GM19238 (cell line): ENCODE measurements around the gene KCTD18.

ENCODE experiments used
- DNase-seq: peaks from one replicate; pipeline ENCODE4 v3.0.0; 2011; ENCODE audit warnings: low spot score; ENCODE audit not compliant: insufficient read length

Gene KCTD18

DNA sequence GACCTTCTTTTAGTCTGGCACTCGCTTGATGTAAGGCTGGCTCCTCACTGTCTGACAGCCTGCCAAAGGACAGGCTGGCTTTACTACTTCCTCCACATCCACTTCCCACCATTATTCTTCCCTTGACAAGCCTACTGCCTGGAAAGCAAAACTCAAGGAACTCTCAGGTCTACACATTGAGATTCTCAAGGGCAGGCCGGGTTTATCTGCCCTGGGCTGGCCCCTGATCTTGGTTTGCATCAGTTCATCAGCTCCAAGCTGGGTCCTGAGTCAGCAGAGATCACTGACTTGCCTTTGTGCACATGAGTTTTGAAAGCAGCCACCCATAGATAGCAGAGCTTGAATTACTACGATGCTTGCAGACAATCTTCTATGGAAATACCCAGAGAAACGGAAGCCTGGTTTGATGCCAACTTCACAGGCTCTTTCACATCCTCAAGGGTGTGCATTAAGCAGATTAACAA is 53.9 kb downstream of the KCTD18 start:
- no peak for DNase-seq

DNA sequence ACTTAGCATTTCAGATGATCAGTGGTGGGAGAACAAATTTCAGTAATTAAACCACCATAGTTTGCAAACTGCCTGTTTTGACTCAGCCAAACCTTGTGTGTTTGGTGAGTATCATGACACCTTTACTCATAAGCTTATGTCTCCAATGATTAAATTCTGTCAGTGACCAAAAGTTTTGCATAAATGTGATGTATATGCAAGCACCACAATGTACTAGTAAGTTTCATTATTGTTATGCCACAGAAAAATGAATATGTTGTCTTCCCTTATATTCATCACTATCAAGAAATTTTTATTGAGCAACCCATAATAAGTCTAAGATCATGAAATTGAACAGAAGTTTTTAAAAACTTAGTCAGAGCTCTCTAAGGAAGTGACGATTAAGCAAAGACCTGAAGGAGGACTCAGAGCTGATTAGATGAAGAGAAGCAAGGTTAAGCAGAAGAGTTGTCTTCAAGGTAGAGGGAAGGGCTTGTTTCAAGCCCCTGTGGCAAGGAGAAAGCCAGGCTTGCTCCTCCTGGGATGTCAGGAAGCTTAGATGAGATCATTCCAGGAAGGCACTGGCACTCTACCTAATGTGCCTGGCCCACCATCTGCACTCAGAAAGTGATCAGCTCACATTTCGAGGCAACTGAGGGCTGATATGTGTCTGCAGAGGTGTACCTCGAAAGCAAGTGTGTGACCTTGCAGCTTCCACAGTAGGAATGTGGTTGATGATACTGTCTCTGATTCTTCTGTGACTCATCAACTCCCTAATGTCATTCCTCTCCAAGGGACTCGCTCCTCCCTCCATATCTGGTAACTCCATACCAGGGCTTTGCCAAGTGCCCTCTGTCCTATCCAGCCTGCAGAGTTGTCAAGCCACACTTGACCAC is 54.7 kb downstream of the KCTD18 start:
- DNase-seq: no peak

GRCh38 chr2:200453853-200454534 is 55.9 kb downstream of the KCTD18 start:
- no peak for DNase-seq

DNA sequence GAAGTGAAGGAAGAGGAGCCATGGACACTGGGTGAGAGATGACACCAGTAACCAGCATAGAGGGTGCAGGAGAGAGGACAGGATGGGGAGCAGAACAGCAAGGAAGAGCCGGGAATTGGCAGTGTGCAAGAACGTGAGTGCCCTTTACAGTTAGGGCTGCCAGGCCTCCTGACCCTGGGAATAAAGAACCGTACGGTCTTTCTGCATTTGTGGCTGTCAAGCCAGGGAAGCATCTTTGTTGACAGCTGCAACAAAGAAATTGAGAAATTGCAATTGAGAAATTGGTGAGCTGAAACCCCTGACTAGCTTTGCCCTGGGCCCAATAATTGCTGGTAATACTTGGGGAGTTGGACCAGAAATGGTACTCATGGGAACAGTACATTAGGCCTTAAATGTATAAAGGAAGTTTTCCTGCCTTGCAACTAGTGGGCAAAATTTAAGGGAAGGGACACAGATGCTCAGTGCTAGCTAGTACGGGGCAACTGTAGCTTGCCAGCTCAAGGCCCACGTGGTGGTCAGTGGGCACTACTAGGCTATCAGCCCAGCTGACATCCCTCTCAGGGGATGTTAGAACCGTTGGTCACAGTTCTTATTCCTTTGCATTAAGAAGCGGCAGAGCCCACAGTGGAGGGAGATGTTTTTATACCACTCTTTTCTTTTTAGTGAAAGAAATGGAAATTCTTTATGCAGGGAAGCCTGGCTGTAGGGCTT is 56.6 kb downstream of the KCTD18 start:
- no peak for DNase-seq

DNA sequence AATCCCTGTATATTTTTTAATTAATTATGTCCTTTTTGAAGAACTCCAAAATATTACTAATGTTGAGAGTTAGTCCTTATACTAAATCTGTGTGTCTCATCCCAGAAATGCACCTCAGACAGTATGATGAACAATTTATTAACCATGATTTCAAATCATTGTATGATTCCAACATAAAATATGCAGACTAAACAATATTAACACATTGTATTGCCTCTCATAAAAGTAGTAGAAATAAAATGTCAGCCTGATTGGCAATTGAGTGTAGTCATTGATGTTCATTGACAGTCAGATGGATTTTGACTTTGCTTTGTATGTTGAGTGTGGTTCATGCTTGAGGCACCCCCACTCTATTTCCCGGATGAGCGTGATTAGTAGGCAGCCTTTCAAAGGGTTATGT is 57.5 kb downstream of the KCTD18 start:
- DNase-seq: no peak

DNA sequence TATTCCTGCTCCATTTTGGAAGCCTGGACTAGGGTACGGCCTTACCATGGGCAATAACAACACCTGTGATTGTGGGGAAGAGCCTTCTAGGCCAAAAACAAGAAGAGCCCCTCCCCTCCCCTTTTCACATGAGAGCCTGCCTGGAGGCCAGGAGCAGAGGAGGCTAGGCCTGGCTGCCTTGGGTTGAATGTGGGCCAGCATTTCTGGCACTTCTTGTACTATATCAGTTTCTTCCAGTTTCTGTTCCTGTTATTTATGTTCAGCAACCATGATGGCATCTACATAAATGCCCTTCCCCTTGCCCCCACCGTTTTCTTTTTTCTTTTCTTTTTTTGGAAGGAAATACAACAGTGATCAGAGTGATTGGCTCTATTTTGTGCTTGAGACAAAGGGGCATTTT is 58.4 kb downstream of the KCTD18 start:
- DNase-seq: no peak

DNA sequence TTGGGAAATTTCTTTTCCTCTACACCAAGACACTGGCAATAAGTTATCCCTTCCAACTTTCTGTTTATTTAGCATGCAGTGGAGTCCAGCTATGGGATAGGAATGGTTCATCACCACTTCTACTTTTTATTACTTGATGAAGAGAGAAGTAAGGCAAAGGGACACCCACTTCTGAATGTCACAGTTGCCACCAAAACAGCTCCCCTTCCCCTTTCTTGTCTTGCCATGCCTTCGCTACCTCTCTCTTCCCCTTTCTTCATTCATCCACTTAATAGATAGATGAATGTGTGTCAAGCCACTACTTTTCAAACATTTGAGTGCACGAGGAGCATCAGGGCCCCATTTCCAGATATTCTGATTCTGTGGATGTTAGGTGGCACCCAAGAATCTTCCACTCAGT is 59.6 kb downstream of the KCTD18 start:
- DNase-seq: no peak

DNA sequence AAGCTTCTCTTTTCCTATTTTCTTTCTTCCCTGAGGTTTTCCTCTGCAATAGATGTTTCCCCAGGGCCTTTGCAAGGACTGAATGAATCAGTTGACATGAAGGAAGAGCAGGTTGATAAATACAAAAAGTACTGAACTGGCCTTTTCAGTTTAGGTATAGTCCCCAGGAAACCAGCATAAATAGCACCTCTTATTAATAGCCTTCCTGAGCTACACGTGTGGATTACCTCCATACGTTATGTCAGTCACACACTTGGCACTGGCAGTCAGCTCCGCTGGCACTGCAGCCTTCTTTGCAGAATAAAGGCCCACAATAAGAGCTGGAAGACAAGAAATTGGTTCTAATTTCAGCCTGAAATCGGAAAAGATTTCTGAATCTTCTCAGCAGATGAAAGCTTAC is 60.7 kb downstream of the KCTD18 start:
- no peak for DNase-seq

- no peak for DNase-seq
Measured at GRCh38 chr2:200448455-200448854, 61.4 kb downstream of the KCTD18 start.

GRCh38 chr2:200447139-200447855 is 62.6 kb downstream of the KCTD18 start:
- DNase-seq: no peak

- no peak for DNase-seq
Measured at GRCh38 chr2:200446612-200447011, 63.3 kb downstream of the KCTD18 start.

- no peak for DNase-seq
Measured at GRCh38 chr2:200445284-200445683, 64.6 kb downstream of the KCTD18 start.

DNA sequence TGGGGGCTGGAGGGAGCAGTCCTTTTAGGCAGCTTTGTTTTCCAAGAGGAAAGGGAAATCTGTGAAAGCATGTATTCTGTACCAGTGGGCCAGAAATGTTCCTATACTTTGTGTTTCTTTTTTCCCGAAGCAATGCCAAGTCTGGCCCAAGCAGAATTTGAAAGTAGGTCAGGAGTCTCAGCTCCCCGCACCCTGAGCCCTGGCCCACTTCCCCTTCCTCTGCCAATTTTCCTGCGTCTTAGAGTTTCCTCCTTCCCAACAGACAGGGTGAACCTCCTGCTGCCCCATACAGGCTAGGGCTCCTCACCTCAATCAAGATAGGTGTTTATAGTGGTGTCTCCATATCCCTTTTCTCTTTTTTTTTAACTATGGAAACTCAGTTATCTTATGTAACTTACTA is 65.3 kb downstream of the KCTD18 start:
- DNase-seq: no peak

DNA sequence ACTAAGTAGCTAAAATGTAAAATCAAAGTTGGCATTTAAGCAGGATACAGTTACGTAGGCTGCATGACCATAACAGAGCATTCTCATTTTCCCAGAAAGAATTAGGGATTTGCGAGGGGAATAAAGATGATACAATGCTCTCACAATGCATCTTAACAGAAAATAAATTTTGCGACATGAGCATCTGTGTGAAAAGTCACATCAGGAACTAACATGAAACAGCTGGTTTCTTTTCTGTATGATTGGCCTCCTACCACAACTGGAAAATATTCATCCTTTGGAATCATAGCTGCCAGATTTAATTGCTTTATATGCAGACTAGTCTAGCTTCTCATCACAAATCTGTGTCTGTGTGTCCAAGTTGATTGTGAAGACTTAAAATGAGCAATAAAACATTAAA is 66.0 kb downstream of the KCTD18 start:
- DNase-seq: no peak

GRCh38 chr2:200443376-200443775 is 66.5 kb downstream of the KCTD18 start:
- no peak for DNase-seq

DNA sequence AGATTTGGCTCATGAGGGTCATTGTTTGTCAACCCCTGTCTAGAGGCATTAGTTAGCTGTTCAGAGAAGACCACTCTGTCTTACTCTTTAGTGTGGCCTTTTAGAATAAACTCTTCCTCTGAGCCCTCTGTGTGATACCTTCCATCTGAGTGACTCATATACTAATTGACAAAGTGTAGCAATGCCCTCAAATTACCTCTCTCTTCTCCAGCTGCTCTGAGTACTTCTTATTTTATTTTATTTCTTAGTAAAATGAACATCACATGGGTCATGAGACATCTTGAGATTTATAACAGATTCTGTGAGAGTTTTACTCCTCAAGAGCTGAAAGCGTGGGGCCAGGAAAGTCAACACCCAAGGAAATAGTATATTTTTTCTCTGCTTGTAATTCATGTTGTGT is 67.4 kb downstream of the KCTD18 start:
- DNase-seq: no peak

DNA sequence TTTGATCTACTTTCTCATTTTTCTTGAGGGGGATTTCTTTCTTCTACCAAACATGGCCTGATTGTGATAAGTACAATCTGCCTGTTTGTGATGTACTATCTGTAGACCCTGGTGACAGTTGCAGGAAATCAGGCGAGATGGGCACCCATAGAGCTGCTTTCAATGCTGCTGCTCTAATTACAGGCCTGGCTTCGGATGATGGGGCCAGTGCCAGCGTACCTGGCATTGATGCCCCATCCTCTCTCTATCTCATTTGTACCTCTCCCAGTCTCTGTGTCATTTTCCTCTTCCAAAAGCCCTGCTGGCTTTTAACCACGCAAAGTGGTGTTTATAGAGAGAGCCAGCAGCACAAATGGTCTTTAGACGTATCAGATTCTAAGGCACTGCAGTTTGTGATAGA is 69.9 kb downstream of the KCTD18 start:
- DNase-seq: no peak
